Hematopoietic multipotent progenitor cell treated with erythropoietin and hydrocortisone succinate and interleukin-3 and kit ligand, for 8 days (in vitro differentiated cells): ENCODE data around the gene CYP2A6.
"Not testable (repeated sequence)": the region's sequence is repeated elsewhere in the genome, so short reads cannot be mapped to it uniquely, and the experiment has no call there.

Experiments used
- DNase-seq: peaks from one replicate; pipeline ENCODE4 v3.0.0-alpha.2; 2015

Gene CYP2A6

DNA sequence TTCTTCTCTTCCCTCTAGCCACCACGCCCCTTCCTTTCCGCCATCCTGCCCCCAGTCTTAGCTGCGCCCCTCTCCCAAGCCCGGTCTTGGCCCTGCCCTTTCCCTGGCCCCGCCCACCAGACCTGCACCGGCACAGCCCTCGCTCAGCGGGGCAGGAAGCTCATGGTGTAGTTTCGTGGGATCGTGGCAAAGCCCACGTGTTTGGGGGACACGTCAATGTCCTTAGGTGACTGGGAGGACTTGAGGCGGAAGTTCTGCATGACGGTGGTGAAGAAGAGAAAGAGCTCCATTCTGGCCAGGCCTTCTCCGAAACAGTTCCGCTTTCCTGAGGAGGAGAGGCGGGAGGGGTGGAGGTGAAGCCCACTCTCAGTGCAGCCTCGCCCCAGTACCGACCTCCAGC lies 6.6 kb downstream of the CYP2A6 start:
- DNase-seq: peak; percentile 48

DNA sequence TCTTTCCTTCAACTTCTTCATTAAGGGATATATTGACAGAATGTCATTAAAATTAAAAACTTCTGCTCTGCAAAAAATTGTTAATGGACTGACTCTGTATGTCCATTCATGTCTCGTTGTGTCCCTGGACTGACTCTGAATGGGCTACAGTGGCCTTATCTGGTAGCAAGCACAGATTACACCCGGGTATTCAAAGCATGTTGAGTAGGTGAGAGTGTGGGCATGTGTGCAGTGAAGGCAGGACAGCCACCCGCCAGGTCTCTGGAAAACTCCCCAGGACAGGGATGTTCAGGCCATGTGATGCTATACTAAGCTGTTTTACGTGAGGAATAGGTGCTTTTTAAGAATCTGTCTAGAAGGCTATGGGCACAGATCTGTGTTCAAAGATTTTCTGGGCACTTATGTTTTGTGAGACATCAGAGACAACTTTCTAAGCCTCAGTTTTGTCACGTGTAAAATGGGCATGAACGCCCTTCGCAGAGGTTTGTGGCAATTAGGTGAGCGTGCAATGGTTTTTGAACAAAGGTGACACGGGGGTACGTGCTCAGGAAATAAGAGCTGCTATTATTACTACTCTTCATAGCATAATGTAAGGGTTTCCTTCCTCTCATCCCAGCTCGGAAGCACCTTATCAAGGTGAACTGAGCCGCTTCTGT lies 7.1 kb downstream of the CYP2A6 start:
- DNase-seq: not testable (repeated sequence)

DNA sequence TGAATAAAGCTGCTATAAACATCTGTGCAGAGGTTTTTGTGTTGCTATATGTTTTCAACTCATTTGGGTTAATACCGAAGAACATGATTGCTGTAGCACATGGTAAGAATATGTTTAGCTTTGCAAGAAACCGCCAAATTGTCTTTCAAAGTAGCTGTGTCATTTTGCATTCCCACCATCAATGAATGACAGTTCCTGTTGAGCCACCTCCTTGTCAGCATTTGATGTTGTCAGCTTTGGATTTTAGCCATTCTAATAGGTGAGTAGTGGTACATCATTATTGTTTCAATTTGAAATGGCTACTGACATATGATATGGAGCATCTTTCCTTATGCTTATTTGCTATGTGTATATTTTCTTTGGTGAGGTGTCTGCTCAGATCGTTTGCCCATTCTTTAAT lies 8.2 kb downstream of the CYP2A6 start:
- not testable (repeated sequence) for DNase-seq

DNA sequence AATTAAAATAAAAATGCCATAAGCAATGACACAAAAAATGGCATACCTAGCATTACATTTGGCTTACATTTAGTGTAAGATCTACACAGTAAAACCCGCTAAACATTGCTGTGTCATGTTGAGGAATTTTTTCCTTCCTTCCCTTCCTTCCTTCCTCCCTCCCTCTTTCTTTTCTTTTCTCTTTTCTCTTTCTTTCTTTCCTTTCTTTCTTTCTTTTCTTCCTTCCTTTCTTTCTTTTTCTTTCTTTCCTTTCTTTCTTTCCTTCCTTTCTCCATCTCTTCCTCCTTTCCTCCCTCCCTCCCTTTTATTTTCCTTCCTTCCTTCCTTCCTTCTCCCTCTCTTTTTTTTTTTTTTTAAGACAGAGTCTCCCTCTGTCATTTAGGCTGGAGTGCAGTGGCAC lies 11.8 kb downstream of the CYP2A6 start:
- not testable (repeated sequence) for DNase-seq

DNA sequence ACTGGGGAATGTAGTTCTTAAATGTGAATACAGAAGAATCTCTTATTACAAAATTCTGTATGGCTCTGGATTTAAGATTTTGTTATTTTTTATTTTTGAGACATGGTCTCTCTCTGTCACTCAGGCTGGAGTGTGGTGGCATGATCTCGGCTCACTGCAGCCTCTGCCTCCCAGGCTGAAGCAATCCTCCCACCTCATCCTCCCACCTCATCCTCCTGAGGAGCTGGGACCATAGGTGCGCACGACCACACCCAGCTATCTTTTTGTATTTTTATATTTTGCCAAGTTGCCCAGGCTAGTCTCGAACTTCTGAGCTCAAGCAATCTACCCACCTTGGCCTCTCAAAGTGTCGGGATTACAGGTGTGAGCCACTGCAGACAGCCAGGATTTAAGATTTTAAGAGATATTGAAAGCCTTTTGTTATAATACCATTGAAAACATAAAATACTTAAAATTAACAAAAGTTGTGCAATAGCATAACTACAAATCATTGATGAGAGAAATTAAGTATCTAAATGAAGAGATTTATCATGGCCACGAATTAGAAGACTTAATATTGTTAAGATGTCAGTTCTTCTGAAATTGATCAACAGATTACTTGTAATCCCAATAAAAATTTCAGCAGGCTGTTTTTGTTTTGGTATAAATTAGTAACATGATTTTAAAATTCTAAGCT lies 13.4 kb downstream of the CYP2A6 start:
- no peak for DNase-seq

DNA sequence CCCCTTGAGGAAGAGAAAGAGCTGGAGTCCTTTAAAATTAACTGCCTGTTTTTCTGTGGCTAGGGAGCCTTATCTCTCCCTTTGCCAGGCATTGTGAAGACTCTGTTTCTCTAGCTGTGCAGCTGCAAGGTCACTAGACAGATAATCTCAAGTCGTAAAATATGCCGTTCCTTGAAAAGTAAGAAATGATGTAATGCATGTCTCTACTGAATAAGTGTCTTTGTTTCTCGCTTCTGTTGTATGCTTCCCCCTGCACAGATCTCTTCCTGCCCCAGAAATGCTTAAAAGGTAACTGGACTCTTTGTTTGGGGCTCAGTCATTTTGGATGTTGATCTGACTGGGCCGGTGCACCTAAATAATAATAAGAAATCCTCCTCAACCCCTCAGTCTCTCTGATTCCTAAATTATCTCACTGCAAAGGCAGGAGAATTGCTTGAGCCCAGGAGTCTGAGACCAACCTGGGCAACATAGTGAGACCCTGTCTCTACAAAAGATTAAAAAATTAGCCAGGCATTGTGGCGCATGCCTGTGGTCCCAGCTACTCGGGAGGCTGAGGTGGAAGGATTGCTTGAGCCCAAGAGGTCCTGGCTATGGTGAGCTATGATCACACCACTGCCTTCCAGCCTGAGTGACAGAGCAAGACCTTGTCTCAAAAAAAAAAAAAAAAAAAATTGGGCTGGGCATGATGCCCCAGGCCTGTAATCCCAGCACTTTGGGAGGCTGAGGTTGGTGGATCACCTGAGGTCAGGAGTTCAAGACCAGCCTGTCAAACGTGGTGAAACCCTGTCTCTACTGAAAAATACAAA lies 16.3 kb downstream of the CYP2A6 start:
- DNase-seq: peak; percentile 83

DNA sequence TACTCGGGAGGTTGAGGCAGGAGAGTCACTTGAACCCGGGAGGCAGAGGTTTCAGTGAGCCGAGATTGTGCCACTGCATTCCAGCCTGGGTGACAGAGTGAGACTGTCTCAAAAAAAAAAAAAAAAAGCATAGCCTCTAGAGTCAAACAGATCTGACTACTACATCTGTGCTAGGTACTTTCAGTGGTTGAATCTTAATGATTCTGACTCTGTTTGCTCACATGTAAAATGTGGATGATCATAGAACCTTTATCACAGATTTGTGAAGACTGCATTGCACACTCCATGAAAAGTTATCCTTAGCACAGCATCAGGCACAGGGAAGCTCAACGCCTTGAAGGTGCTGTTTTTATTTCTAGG lies 17.8 kb downstream of the CYP2A6 start:
- not testable (repeated sequence) for DNase-seq

DNA sequence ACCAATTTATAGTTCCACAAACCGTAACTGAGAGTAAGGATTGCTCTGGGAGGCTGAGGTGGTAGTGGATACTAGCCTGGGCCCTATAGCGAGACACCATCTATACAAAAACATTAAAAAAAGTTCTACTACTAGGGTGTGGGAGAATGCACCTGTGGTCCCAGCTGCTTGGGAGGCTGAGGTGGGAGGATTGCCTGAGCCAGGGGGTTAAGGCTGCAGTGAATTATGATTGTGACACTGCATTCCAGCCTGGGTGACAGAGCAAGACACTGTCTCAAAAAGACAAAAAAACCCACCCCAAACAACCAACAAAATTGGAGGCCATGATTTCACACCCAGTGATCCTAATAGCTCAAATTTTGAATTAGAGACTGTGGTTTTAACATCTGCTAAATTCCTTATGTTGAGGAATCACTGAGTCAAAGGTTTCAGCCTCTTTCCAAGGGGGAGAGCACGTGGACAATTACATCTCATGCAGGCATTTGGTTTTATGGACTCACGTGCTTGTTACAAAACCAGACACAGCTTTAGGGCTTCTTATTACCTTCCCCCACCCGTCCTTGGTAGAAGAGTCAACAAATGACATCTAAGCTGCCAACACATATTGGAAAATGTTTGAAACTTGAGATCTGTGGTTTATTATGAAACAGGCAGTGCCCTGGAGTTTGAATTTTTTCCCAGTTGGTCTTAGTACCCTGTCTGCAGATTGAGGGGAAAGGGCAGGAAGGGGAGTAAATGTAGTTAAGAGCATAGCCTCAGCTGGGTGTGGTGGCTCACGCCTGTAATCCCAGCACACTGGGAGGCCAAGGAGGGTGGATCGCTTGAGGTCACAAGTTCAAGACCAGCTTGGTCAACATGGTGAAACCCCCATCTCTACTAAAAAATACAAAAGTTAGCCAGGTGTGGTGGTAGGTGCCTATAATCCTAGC lies 18.5 kb downstream of the CYP2A6 start:
- DNase-seq: peak; percentile 30

DNA sequence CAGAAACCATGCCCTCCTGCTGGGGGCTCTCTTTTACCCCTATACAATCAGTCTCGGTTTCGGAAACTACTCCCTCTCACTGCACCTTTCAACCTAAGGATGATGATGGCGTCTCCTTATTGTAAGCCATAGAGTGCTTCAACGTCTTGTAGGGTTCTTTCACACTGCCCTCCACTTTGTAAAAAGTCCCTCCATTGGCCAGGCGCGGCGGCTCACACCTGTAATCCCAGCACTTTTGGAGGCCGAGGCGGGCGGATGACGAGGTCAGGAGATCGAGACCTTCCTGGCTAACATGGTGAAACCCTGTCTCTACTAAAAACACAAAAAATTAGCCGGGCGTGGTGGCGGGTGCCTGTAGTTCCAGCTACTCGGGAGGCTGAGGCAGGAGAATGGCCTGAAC lies 19.5 kb downstream of the CYP2A6 start:
- DNase-seq: not testable (repeated sequence)

DNA sequence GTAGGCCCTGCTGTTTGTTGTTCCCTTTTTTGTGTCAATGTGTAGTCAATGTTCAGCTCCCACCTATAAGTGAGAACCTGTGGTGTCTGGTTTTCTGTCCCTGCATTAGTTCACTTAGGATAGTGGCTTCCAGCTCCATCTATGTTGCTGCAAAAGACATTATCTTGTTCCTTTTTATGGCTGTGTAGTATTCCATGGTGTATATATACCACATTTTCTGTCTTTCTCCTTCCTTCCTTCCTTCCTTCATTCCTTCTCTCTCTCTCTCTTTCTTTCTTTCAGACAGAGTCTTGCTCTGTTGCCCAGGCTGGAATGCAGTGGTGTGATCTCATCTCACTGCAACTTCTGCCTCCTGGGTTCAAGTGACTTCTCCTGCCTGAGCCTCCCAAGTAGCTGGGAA lies 21.0 kb downstream of the CYP2A6 start:
- DNase-seq: no peak

DNA sequence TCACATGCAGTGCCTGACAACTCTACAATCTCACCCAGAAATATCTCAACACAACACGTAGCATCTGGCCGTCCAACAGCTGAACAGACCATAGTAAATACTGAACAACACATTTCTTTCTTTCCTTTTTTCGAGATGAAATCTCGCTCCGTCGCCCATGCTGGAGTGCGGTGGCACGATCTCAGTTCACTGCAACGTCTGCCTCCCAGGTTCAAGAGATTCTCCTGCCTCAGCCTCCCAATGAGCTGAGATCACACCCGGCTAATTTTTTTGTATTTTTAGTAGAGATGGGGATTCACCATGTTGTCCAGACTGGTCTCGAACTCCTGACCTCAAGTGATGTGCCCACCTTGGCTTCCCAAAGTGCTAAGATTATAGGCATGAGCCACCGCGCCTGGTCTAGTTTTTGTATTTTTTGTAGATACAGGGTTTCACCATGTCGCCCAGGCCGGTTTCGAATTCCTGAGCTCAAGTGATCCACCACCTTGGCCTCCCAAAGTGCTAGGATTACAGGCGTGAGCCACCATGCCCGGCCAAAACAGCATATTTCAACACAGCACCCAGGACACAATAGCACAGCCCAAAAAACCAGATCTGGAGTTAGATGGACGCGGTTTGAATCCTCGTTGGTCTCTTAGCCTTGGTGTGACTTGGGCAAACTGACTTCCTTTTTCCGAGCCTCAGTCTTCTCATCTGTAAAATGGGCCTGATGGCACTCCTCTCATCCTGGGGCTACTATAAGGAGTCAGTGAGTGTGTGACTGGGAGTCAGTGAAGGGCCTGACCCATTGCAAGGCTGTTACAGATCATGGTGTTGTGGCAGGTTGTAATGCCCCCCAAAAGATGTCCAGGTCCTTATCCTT lies 22.6 kb downstream of the CYP2A6 start:
- DNase-seq: no peak

DNA sequence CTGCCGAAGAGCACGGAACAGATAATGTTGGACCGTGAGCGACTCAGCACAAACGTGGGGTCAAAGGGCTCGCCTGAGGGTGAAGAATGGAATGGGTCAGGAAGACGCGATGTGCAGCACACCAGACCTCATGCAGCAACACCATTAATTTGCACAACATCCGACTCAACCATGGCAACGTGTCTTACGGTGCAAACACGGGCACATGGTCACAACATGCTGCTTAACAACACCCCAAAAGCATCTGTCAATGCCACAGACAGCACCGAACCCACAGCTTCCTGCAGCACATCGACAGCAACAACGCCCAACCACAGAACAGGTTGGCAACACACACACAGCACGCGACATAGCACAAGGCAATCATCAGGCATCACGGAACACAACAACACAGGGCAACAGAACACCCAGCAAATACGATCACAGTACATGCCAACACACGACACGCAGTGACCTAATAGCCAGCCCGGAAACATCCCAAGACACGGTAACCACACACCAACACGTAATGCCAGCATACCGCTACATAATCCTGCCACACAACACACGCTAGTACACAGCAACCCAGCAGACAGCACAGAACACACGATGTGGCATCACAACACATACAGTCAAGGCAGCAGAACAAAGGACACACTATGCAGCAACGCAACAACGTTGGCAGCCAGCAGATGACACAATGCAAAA lies 23.4 kb downstream of the CYP2A6 start:
- DNase-seq: peak; percentile 56

DNA sequence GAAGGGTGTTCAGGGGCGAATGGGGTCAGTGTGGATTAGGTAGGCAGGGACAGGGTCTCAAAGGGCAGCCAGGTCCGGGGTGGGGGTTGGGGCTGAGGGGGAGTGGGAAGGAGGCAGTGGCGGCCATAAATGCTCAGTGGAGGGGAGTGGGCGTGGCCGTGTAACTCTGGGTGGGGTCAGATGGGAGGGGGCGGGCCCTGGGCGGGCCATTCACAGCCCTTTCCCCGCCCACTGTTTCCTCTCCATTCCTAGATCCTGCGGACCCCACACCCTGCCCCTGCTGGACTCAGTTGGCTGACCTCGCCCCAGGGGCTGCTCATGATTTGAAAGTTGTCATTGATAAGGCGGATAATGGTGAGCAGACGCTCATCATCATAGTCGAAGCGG lies 23.9 kb downstream of the CYP2A6 start:
- DNase-seq: not testable (repeated sequence)

DNA sequence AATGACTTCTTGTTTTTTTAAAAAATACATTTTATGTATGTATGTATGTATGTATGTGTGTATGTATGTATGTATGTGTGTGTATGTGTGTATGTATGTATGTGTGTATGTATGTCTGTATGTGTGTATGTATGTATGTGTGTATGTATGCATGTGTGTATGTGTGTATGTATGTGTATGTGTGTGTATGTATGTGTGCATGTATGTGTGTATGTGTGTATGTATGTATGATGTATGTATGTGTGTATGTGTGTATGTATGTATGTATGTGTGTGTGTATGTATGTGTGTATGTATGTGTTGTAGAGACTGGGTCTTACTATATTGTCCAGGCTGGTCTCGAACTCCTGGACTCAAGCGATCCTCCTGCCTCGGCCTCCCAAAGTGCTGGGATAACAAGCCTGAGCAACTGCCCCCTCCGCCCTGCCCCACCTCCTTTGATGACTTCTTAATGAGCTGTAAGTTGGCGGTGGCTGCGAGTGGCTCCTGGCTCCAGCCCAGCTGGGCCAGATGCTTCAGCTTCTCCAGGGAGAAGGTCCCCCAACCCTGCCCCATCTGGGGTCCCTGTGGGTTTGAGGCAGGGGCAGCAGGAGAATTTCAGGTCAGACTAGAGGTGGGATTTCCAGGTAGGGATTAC lies 24.7 kb downstream of the CYP2A6 start:
- not testable (repeated sequence) for DNase-seq

DNA sequence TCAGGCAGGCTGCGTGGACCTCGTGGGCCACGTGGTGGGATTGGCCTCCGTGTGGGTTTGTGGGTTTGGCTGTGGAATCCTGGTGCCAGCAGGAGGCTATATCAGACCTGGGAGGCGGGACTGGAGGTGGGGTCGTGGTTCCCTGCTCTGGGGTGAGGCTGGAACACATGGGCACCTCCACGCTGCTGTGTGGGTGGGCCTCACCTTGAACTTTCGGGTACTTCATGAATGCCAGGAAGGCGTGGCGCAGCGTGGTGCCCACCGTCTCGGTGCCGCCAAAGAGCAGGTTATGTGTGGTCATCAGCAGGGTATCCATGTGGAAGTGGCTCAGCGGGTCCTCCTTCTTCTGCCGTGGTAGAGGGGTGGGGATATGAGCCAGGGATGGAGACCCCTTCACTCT lies 25.3 kb downstream of the CYP2A6 start:
- not testable (repeated sequence) for DNase-seq

DNA sequence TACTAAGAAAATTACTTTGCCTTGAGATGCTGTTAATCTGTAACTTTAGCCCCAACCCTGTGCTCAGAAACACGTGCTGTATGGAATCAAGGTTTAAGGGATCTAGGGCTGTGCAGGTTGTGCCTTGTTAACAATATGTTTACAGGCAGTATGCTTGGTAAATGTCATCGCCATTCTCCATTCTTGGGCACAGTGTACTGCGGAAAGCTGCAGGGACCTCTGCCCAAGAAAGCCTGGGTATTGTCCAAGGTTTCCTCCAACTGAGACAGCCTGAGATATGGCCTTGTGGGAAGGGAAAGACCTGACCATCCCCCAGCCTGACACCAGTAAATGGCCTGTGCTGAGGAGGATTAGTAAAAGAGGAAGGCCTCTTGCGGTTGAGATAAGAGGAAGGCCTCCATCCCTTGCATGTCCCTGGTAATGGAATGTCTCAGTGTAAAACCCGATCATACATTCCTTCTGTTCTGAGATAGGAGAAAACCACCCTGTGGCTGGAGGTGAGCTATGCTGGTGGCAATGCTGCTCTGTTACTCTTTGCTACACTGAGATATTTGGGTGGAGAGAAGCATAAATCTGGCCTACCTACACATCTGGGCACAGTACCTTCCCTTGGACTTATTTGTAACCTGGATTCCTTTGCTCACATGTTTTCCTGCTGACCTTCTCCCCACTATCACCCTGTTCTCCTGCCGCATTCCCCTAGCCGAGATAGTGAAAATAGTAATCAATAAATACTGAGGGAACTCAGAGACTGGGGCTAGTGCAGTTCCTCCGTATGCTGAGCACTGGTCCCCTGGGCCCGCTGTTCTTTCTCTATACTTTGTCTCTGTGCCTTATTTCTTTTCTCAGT lies 27.3 kb downstream of the CYP2A6 start:
- DNase-seq: peak; percentile 93

DNA sequence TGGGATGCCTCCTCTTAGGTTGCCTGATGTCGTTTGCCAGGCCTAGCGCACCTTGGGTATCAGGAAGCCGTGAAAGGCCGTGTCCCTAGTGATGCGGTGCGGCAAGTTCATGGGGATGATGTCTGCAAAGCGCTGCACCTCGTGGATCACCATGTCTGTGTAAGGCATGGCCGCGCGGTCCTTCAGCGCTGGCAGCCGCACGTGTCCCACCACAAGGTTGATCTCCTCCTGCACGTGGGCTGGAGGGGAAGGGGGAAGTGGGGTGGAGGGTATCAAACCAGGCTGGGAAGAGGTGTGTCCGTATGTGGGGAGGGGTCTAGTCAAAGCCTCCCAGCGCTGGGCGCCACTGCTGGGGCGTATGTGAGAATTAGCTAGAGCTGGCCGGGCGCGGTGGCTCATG lies 28.1 kb downstream of the CYP2A6 start:
- DNase-seq: no peak

DNA sequence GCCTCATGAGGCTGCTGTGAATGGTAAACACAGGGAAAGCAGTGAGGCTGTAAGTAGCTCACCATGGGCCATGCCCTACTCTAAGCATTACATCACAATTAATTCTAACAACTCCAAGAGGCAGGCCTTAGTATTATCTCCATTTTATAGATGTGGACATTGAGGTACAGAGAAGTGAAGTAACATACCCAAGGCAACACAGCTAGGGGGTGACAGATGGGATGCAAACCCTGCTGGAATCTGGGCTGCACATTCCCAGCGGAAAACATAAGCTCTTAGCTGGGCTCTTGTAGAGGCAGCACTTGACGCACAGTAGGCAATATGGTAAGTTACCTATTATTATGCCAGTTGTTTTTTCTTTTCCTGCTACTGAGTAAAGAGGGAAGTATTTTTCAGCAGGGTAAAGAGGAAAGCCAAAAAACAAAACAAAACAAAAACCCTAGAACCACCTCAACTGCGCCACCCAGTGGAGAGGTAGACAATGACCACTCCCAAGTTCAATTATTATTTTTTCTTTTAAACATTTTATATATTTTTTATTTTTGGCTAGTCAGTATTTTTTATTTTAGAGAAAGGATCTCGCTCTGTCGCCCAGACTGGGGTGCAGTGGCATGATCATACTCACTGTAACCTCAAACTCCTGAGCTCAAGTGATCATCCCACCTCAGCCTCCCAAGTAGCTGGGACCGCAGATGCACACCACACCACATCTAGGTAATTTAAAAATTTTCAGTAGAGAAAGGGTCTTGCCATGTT lies 30.6 kb downstream of the CYP2A6 start:
- peak; percentile 71 for DNase-seq
